SJCRH30 (cell line): ENCODE measurements around the gene ZNG1A. TPM values are rescaled to one million over a fixed set of nuclear protein-coding genes. Genes with fewer than 3 reads are reported as not detected.
"Not testable (repeated sequence)": the region's sequence is repeated elsewhere in the genome, so short reads cannot be mapped to it uniquely, and the experiment has no call there.

Experiments used
- DNase-seq, 2 experiments: peaks; one replicate each; pipeline ENCODE4 v3.0.0-alpha.2; 2015 to 2020
- H3K27ac ChIP-seq: fragments of 250-450 bp; sonication (Bioruptor Pico); 2 replicates; pipeline ENCODE4 v1.5.1; 2020; ENCODE audit warnings: mild to moderate bottlenecking, moderate library complexity
- H3K27me3 ChIP-seq: fragments of 250-450 bp; sonication (Bioruptor Pico); 2 replicates; pipeline ENCODE4 v1.5.1; 2020; ENCODE audit warnings: mild to moderate bottlenecking, moderate library complexity
- H3K36me3 ChIP-seq: fragments of 250-450 bp; sonication (Bioruptor Pico); 2 replicates; pipeline ENCODE4 v1.5.1; 2020; ENCODE audit warnings: mild to moderate bottlenecking, moderate library complexity
- H3K4me1 ChIP-seq: fragments of 250-450 bp; sonication (Bioruptor Pico); 2 replicates; pipeline ENCODE4 v1.5.1; 2020; ENCODE audit warnings: mild to moderate bottlenecking, moderate library complexity
- H3K4me3 ChIP-seq: fragments of 250-450 bp; sonication (Bioruptor Pico); 2 replicates; pipeline ENCODE4 v1.5.1; 2020; ENCODE audit warnings: mild to moderate bottlenecking, moderate library complexity
- H3K9me3 ChIP-seq: fragments of 250-450 bp; sonication (Bioruptor Pico); replicated peaks from 2 replicates; pipeline ENCODE4 v1.5.1; 2020; ENCODE audit warnings: mild to moderate bottlenecking, moderate library complexity
- total RNA-seq: library from RNA; depleted of rRNA; stranded (reverse); fragments of >200 nt; shearing (Covaris generic); gene quantifications from 2 replicates; pipeline ENCODE4 v1.2.3, GENCODE V29; 2014; rRNA removed

ZNG1A gene
- total RNA-seq, 1 experiment from 2014 or later: 91.8 TPM

DNA sequence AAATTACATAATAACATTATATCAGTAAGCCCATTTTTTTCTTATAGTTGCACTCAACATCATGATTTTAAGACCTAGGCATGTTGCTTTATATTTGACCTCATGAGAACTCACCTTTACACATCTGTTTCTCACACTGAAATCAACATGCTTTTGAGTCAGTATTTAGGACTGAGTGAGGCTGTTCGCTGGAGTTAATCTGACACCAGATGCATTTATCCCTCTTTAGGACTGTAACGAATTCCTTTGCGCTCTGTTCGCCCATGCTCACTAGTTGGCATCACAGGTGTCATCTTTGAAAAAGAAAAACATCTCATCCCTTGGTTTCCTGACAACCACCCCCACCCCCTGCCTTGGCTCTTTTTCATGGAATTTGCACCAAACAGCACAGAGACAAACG, 84.9 kb downstream of the ZNG1A start:
- not testable (repeated sequence) for H3K4me3 ChIP-seq, H3K36me3 ChIP-seq, H3K27ac ChIP-seq, H3K27me3 ChIP-seq, H3K9me3 ChIP-seq, H3K4me1 ChIP-seq
- peak; percentile 31 to 64 for DNase-seq

DNA sequence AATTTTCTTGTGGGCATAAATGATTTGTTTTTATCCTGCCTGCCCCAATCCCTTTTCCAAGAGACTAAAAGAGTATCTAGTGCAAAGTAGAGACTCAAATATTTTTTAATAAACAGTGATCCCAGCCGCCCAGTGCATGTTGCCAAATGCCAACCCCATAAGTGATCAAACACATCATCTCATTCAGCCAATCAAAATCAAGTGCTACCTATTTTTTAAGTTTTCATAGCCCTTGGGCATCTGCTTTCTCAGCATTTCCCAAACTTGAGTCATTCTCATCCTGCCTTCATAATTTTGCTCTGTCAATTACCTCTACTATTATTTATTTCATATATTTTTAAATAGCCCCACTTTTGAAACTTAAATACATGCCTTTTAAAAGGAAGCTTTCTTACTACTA, 88.0 kb downstream of the ZNG1A start:
- not testable (repeated sequence) for H3K9me3 ChIP-seq, H3K27ac ChIP-seq, H3K4me1 ChIP-seq, H3K27me3 ChIP-seq, H3K4me3 ChIP-seq, H3K36me3 ChIP-seq, DNase-seq

DNA sequence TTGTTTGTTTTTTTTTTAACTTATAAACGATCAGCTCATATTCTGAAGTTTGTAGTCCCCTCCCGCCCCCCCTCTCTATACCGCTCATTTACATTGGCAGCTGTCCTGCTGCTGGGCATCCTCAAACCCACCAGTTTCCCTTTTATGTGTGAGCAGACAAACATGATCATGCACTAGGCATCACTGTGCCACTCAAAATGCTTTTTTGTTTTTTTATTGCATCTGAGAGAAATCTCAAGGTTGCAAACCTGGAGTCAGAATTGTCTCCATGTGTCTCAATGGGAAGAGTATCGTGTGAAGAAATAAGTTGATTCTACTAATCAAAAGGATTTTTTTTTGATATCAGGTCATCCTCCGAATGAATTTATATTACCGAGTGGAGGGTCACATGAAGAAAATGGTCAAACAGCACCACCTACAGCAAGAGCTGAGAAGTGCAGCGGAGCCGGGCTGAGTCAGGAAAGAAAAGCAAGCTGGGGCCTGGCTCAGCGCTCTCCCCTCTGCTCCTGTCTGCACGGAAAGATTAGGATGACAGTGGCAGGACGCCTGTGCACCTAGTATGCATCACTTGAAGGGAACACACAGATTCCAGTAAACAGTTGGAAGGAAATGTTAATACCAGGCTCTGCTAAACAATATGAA, 90.3 kb downstream of the ZNG1A start:
- peak in 1 of 2 experiments; percentile 5 for DNase-seq
- not testable (repeated sequence) for H3K27me3 ChIP-seq, H3K4me3 ChIP-seq, H3K27ac ChIP-seq, H3K36me3 ChIP-seq, H3K4me1 ChIP-seq, H3K9me3 ChIP-seq

DNA sequence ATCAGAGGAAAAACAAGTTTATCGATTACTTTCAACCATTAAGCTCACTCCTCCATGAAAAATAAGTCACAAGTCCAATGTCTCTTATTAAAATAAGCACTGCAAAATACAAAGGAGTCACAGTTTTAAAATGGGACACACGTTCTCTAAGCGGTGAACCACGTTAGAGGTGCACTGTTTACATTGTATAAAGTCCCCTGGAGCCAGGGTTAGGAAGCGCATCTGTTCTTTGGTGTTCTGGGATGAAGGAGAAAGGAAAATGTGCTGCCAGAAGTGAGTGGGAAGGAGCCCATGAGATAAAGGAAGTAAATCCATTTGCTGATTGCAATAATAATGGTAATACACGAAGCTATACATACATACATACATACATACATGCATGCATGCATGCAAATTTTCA, 91.0 kb downstream of the ZNG1A start:
- H3K4me3 ChIP-seq, H3K27me3 ChIP-seq, DNase-seq, H3K4me1 ChIP-seq, H3K27ac ChIP-seq, H3K9me3 ChIP-seq, H3K36me3 ChIP-seq: not testable (repeated sequence)

DNA sequence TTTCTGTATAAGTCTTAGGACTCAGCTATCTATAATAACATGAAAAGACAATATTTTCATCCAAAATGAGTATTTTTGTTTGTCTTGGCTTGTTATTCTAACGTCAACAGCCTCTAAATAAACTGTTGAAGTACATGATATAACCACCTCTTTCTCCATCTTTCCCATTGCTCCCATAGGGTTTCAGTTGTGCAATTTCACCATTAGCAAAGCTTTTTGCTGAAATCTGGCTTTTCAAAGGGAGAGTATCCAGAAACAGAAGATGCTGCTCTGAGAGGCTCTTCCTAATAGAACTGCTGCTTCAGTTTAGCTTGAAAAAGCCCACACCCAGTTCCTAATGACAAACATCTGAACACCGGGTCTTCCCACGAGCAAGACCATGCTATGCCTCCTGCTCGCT, 91.8 kb downstream of the ZNG1A start:
- H3K9me3 ChIP-seq, H3K4me3 ChIP-seq, H3K27me3 ChIP-seq, H3K27ac ChIP-seq, DNase-seq, H3K4me1 ChIP-seq, H3K36me3 ChIP-seq: not testable (repeated sequence)

DNA sequence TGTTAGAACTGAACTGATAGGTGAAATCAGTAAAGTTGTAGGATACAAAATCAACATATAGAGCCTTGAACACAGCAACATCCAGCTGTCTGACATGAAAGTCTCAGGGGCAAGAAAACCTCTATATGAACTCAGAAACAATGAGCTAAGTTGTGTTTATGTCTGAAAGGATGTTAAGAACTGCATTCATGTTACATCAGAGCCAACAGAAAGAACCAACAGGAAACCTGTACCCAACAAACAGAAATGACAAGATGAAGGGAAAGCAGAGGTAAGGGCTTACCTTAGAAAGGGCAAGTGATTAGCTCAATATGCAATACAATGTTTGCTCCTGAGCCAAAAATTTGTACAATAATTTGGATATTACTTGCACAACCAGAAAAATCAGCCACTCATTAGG, 92.2 kb downstream of the ZNG1A start:
- not testable (repeated sequence) for DNase-seq, H3K9me3 ChIP-seq, H3K27ac ChIP-seq, H3K4me1 ChIP-seq, H3K4me3 ChIP-seq, H3K27me3 ChIP-seq, H3K36me3 ChIP-seq

DNA sequence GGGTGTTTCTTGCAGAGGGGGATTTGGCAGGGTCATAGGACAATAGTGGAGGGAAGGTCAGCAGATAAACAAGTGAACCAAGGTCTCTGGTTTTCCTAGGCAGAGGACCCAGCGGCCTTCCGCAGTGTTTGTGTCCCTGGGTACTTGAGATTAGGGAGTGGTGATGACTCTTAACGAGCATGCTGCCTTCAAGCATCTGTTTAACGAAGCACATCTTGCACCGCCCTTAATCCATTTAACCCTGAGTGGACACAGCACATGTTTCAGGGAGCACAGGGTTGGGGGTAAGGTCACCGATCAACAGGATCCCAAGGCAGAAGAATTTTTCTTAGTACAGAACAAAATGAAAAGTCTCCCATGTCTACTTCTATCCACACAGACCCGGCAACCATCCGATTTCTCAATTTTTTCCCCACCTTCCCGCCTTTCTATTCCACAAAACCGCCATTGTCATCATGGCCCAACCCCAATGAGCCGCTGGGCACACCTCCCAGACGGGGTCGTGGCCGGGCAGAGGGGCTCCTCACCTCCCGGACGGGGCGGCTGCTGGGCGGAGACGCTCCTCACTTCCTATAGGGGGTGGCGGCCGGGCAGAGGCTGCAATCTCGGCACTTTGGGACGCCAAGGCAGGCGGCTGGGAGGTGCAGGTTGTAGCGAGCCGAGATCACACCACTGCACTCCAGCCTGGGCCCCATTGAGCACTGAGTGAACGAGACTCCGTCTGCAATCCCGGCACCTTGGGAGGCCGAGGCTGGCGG, 95.7 kb downstream of the ZNG1A start:
- not testable (repeated sequence) for DNase-seq, H3K27me3 ChIP-seq, H3K4me3 ChIP-seq, H3K27ac ChIP-seq, H3K4me1 ChIP-seq, H3K9me3 ChIP-seq, H3K36me3 ChIP-seq

DNA sequence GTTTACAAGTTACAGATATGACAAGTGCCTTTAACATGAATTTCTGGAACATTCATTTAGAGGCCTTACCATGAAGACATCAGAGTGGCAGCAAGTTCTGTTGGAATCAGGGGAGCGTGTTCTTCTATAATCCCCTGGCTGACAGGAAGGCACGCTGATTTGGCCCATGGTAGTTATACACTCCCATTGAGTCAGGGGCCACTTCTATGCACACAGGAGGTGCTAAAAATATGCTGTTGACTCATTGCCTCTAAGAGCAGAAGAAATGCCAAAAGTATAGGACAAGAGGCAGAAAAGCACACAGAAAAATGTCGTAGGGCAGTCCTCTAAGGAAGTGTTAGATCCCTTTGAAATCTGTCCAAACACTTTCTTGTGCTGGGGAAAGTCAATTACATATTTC, 100.5 kb downstream of the ZNG1A start:
- H3K4me3 ChIP-seq, DNase-seq, H3K36me3 ChIP-seq, H3K9me3 ChIP-seq, H3K27ac ChIP-seq, H3K4me1 ChIP-seq, H3K27me3 ChIP-seq: not testable (repeated sequence)

DNA sequence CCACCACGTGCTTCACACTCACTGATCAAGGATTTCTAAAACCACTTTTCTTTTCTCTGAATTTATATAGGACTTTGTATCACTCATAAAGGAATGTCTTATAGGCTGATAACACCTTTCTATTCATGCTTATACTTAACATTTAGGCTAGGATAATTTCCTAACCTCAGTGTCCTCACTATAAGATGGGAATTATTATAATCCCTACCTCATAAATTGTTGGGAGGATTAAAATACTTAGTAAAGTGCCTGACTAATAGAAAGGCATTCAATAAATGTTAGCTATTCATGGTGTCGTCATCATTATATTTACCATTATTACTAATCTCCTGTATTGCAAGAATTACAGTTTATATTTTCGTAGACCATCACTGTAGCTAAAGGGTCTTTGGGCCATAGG, 102.5 kb downstream of the ZNG1A start:
- H3K27ac ChIP-seq, H3K4me1 ChIP-seq, H3K36me3 ChIP-seq, H3K27me3 ChIP-seq, H3K9me3 ChIP-seq, DNase-seq, H3K4me3 ChIP-seq: not testable (repeated sequence)

DNA sequence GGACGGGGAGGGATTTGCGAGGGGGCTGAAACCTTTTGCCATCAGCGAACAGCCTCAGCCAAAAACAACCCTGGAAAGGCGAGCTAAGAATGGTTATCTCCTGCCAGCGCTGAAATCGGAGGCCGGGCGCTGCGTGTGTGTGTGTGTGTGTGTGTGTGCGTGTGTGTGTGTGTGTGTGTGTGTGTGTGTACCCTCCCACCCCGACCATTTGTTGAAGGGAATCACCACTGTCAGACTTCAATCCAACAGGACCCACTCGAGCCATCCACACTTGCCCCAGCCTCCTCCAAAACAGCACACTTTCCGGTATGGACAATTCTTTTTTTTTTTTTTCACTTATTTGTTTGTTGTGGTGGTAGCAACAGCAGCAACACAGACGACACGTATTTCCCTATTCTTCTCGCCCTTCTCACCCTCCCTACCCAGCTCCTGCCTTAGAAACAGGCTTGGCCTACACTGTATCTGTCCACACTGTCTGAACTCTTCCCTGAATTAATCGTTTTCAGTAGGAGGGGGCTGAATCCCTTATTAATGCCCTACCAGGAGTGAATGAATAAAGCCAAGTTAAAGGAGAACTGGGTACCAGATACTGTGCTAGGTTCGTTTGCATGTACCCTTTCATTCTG, 104.8 kb downstream of the ZNG1A start:
- peak overlapping the region; percentile 66 for H3K4me3 ChIP-seq
- not testable (repeated sequence) for H3K4me1 ChIP-seq, H3K27me3 ChIP-seq, H3K9me3 ChIP-seq, H3K36me3 ChIP-seq, DNase-seq
- peak overlapping the region; percentile 48 for H3K27ac ChIP-seq

DNA sequence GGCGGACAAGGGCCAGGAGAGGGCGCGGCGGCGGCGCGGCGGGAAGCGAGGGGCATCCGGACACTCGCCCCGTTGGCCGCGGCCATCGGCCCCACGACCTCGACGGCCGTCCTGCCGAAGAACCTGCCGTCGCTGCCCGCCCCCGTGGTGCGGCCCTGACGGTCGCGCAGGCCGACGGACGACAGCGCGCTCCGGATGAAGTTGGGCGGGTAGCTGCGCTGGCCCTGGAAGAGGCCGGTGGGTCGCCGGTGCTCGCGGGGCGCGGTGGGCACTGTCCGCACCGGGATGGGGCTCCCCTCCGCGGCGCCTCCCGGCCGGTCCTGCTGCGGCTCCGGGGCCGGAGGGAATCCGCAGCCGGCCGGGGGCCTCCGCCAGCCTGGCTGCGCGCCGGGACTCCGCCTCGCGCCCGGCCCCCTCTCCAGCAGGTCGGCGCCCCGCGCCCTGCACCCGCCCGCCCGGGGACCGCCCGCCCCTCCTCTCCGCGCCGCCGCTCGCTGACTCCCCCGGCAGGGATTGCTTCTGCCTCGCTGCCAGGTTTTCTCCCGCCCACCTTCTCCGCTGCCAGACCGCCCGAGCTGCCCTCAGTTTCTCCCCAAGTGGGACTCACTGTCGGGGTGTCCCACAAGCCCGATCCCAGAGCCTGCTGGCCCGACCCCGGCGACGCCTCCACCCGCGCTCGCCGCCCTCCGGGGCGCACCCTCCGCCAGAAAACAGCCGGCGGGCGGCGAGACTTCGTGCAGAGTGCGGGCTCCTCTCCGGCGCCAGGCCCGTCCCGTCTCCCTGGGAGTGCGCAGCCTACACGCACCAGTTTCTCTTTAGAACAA, 105.6 kb downstream of the ZNG1A start:
- peak; percentile 41 to 48 for DNase-seq
- H3K4me3 ChIP-seq: peak overlapping the region; percentile 66
- H3K9me3 ChIP-seq, H3K36me3 ChIP-seq, H3K27me3 ChIP-seq, H3K4me1 ChIP-seq: not testable (repeated sequence)
- peak overlapping the region; percentile 48 for H3K27ac ChIP-seq

Other genes starting within 250 kb of the ZNG1A start
- gene WASHC1, start 149.6 kb downstream of the ZNG1A start, total RNA-seq: 4.4 and 6.2 TPM in 2 replicates
- gene FOXD4, start 60.6 kb downstream of the ZNG1A start, total RNA-seq: 1.4 TPM in 2 replicates
- gene DOCK8, start 35.8 kb upstream of the ZNG1A start, total RNA-seq: 1.9 and 2.2 TPM in 2 replicates